GM12872 (cell line): ENCODE data around the gene PNPLA6.

ENCODE experiments used
- CTCF ChIP-seq: IDR thresholded peaks from 3 replicates; pipeline ENCODE4 v1.5.1; 2011; ENCODE audit warnings: low read depth, mild to moderate bottlenecking, low read length, moderate library complexity; ENCODE audit not compliant: insufficient read depth

PNPLA6 gene

GRCh38 chr19:7497292-7497691, 38.2 kb upstream of the PNPLA6 start:
- peak; percentile 60 for TF ChIP-seq CTCF

GRCh38 chr19:7500811-7501450, 34.6 kb upstream of the PNPLA6 start:
- TF ChIP-seq CTCF, result no peak

DNA sequence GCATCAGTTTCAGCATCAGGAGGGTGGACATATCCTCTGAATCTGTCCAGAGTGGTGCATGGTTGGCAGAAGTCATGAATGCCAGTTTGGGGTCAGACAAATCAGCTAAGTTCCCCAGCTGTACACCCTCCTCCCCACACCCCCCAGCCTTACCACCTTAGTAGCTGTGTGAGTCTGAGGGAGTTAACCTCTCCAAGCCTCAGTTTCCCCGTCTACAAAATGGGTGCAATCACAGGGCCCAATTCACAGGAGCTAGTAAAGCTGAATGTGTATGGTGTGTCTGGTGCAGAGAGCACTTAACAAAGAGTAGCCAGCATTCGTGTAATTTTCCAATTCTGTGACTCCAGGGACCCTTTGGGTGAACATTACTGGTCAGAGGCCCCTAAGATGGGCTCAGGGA, 33.0 kb upstream of the PNPLA6 start:
- TF ChIP-seq CTCF, result no peak

DNA sequence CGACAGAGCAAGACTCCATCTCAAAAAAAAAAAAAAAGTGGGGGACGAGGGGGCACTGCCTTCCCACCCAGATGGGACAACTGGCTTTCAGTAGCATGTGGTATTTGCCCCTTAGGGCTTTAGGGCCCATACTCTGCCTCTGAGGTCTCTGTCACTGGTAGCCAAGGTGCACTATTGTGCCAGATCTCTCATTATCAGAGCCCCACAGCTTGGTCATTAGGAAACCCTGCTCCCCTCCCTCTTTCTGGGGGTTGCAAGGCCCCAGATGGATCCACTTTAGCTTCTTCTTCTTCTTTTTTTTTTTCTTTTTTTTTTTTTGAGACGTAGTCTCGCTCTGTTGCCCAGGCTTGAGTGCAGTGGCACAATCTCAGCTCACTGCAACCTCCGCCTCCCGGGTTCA, 30.8 kb upstream of the PNPLA6 start:
- no peak for TF ChIP-seq CTCF

DNA sequence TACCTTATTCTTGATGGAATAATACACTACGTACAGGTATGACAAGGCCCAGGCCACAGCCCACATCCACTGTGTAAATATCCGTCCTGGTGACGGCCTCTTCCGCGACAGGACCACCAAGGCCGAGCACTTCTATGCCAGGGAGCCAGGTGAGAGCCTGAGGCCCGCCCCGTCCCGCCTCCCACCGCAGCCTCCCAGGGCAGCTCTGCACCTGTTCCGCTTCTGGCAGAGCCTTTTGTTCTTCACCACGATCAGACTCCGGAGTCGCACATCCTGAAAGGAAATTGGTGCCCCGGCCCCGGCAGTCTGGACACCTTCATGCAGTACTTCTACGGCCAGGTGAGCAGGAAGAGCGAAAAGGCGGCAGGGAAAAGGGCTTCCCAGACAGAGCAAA, 30.2 kb upstream of the PNPLA6 start:
- TF ChIP-seq CTCF, result no peak

DNA sequence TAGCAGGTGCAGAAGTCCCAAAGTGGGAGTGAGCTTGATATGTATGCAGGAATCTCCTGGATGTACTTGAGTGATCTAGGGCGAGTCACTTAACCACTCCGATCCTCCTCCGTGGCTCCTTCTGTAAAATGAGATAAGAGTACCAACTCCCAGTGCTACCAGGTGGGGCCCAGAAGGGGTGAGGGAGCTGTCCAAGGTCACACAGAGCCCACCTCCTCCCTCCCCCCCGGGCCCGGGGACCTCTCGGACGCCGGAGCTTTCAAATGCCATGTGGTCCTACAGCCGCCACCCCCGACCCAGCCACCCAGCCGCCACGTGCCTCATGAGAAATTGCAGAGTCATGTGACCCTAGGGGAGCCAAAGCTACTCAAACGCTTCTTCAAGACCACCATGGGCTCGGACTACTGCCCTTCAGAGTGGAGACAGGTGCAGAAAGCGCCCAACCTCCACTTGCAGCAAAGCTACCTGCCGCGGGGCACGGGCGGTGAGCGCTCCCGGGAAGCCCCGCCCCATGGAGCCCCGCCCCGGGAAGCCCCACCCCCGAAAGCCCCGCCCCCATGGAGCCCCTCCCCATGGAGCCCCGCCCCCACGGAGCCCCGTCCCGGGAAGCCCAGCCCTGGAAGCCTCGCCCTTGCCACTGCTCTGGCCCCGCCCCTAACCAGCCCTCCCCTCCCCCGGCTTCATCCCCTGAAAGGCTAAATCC, 29.7 kb upstream of the PNPLA6 start:
- no peak for TF ChIP-seq CTCF

GRCh38 chr19:7506385-7507328, 28.9 kb upstream of the PNPLA6 start:
- TF ChIP-seq CTCF, result no peak
